HG02852 (cell line): ENCODE data around the gene SLC35F2.
"Not testable (repeated sequence)": the region's sequence is repeated elsewhere in the genome, so short reads cannot be mapped to it uniquely, and the experiment has no call there.

Experiments
- ATAC-seq: cut with Tn5 transposase; IDR thresholded peaks from one replicate; pipeline ENCODE4 v1.9.1; 2021; ENCODE audit warnings: mild to moderate bottlenecking, moderate library complexity; ENCODE audit not compliant: unreplicated experiment

The SLC35F2 gene, protein sequence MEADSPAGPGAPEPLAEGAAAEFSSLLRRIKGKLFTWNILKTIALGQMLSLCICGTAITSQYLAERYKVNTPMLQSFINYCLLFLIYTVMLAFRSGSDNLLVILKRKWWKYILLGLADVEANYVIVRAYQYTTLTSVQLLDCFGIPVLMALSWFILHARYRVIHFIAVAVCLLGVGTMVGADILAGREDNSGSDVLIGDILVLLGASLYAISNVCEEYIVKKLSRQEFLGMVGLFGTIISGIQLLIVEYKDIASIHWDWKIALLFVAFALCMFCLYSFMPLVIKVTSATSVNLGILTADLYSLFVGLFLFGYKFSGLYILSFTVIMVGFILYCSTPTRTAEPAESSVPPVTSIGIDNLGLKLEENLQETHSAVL

GRCh38 chr11:107858217-107859070, at the start of gene SLC35F2:
SLC35F2 (minus strand) TSS chr11:107858787; CDS start chr11:107858767, 20 bp downstream.
- peak; percentile 88 for ATAC-seq

DNA sequence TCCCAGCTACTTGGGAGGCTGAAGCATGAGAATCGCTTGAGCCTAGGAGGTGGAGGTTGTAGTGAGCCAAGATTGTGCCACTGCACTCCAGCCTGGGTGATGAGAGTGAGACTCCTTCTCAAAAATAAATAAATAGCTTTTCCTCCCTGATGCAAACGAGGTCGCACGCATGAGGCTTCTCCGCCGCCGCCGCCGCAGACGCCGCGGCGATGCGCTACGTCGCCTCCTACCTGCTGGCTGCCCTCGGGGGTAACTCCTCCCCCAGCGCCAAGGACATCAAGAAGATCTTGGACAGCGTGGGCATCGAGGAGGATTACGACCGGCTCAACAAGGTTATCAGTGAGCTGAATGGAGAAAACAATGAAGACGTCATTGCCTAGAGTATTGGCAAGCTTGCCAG, 49.6 kb upstream of the SLC35F2 start:
- ATAC-seq = no peak

GRCh38 chr11:107898270-107898669, 39.7 kb upstream of the SLC35F2 start:
- ATAC-seq = peak; percentile 85

- no peak for ATAC-seq
These were observed 23.7 kb upstream of the SLC35F2 start for GRCh38 chr11:107882095-107882820.

- ATAC-seq = not testable (repeated sequence)
These were observed 22.9 kb upstream of the SLC35F2 start for GRCh38 chr11:107881471-107881870.

- no peak for ATAC-seq
These were observed 17.6 kb upstream of the SLC35F2 start for GRCh38 chr11:107876141-107876540.

- no peak for ATAC-seq
These were observed 6.0 kb upstream of the SLC35F2 start for GRCh38 chr11:107864591-107864990.

- no peak for ATAC-seq
These were observed 2.1 kb upstream of the SLC35F2 start for GRCh38 chr11:107860688-107861087.

- not testable (repeated sequence) for ATAC-seq
These were observed 1.6 kb upstream of the SLC35F2 start for GRCh38 chr11:107860240-107860620.

DNA sequence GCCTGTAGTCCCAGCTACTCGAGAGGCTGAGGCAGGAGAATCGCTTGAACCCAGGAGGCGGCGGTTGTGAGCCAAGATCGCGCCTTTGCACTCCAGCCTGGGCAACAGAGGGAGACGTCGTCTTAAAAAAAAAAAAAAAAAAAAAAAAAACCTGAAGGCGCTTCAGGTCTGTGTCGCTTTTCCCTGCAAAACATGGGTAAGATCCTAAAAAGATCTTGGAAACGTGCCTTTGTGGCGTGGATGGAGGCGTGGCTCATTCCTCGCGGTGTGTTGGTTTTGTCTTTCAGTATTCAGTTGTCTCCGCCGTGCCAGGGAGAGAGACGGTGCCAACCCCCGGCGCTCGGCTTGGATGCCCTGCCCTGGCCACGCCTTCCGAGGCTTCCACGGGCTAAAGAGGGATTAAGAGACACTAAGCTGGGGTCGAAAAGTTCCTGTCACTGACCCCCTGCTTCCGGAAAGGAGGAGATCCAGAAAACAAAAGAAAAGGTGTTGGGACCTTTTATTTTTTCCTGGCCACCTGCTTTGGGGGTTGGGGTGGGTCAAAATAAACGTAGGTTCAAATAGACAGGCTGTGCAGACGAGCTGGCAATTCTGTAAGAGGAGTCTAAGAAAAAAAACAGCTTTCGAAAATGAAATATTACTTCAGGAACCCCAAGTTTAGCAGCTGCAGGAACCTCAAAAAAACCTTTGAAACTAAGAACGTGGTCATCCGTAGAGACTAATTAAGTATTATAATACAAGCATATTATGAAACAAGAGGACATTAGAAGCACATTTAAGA, 1.1 kb upstream of the SLC35F2 start:
- ATAC-seq = peak; percentile 8

DNA sequence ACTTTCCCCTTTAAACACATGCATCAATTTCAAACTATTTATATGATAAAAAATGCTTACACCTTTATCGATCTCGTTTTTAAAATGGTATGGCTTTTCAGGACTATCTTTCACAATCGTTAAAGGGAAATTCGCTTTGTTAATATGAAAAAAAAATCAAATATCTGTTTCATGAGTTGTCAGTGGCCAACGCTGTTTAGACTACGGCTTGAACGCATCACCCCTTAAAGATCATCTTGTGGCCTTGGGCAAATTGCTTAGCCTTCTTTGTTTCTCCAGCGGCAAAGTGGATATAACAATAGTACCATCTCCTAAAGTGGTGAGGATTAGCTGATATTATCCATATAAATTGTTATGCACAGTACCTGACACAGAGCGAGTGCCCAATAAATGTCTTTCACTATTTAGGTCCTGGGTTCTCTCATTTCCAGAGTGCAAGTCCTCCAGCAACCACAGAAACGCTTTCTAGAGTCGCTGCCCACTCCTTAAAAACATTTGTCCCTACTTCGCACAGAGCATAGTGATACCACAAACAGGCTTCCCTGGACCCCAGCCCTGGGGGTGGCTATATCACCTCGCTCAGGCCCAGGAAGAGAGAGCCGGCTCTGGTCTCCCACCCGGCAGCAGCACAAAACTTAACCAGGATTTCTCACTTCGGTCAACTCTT, 904 bp downstream of the SLC35F2 start:
- no peak for ATAC-seq

DNA sequence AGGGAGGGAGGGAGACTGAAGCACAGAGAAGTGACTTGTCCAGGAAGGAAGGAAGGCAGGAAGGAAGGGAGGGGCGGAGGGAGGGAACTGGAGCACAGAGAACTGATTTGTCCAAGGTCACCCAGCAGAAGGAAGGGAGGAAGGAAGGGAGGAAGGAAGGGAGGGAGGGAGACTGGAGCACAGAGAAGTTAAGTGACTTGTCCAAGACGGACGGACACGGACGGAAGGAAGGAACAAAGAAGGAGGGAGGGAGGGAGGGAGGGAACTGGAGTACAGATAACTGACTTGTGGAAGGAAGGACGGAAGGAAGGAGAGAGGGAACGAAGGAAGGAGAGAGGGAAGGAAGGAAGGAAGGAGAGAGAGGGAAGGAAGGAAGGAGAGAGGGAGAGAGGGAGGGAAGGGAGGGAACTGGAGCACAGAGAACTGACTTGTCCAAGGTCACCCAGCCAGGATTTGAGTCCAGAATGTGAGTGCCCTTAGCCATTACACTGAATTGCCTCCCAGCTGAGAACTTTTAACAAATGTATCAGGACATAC, 1.5 kb downstream of the SLC35F2 start:
- ATAC-seq = no peak

GRCh38 chr11:107856180-107856980, 2.2 kb downstream of the SLC35F2 start:
- ATAC-seq = no peak

DNA sequence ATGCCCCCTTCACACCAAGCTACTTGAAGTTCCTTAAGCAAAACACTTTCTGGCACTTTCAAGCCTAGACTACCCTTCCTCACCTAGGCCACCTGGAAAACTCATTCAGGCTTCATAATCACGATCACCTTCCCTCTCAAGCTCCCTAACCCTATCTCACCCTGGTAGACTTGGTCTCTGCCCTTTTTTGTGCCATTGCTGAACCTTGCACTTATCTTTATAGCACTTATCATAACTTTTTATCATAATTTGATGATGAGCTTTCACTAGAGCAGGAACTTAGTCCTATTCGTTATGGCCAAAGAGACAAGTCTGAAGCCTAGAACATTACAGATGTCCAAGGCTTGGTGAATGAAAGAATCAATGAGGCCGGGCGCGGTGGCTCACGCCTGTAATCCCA, 5.5 kb downstream of the SLC35F2 start:
- ATAC-seq = no peak

- ATAC-seq = no peak
These were observed 6.8 kb downstream of the SLC35F2 start for GRCh38 chr11:107851704-107852310.

DNA sequence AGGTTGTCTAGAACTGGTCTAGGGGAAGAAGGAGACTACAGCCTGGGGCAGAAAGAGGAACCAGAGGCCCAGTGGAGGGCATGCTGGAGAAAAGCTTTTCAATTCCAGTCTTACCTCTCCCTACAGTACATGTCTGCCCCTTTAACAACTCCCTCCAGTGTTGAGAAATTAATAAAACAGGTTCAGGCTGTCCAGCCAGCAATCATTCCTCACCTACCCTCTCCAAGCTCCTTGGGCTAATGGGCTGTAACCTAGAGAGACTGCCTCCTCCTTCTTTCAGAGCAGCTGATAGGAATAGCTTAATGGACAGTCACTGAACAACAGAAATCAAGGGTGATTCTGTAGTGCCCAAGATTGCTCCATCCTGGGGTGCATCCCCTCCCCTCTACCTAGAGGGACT, 8.8 kb downstream of the SLC35F2 start:
- no peak for ATAC-seq

GRCh38 chr11:107848345-107848744, 10.2 kb downstream of the SLC35F2 start:
- no peak for ATAC-seq

DNA sequence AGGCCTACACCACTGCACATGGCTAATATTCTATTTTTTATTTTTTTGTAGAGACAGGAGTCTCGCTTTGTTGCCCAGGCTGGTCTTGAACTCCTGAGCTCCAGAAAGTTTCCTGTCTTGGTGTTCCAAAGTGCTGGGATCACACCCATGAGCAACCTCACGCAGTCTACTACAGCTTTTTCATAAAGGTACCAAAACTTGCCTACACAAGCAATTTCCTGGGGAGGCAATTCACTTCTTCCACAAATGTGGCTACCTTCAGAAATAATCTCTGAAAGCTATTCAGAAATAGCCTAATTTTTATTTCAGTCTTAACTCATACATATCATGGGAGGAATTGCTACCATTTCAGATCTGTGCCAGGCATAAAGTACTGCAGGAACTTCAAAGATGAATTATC, 11.4 kb downstream of the SLC35F2 start:
- ATAC-seq = no peak

- no peak for ATAC-seq
These were observed 14.5 kb downstream of the SLC35F2 start for GRCh38 chr11:107844041-107844440.
